HCT116 (cell line): ENCODE measurements around the gene MUC5B. TPM values are rescaled to one million over a fixed set of nuclear protein-coding genes. Genes with fewer than 3 reads are reported as not detected.

Experiments
- ATAC-seq: fragments of 200-7000 bp; cut with Tn5 transposase; 2 replicates; pipeline ENCODE4 v1.9.1; 2020; ENCODE audit warnings: mild to moderate bottlenecking, moderate library complexity
- BruUV-seq: library from RNA; stranded (reverse); fragments of 400-500 nt; replicated peaks from 2 replicates; lab custom pipeline; 2021; lab: Mats Ljungman, UMichigan
- CTCF ChIA-PET: fragments of 300-600 bp; sonication (Branson Sonifier 250); formaldehyde crosslinking; loops from one replicate; lab custom pipeline; 2021; ENCODE audit warnings: antibody characterized with exemption; lab: Charles Lee
- POLR2A ChIA-PET: fragments of 300-600, 350-600 bp; sonication (Branson Sonifier 250); formaldehyde crosslinking; loops from one replicate; lab custom pipeline; 2021; ENCODE audit warnings: antibody characterized with exemption; lab: Charles Lee
- RAD21 ChIA-PET, 2 experiments: fragments of 300-600 bp; sonication (Branson Sonifier 250); formaldehyde crosslinking; loops; one replicate each; lab custom pipeline; 2023; ENCODE audit warnings: low total read pairs in 2 of 2; ENCODE audit not compliant: uncharacterized antibody in 2 of 2, unreplicated experiment in 2 of 2, low non-redundant PET in 1 of 2; lab: Charles Lee
- DNase-seq: peaks from one replicate; pipeline ENCODE4 v3.0.0-alpha.2; 2010; ENCODE audit warnings: low read depth, low spot score
- H2AFZ ChIP-seq: fragments of 200-600 bp; shearing (Covaris generic), sonication (generic); 2 replicates; pipeline ENCODE4 v1.6.1; 2017; ENCODE audit warnings: low read depth, mixed run types, mixed read lengths, antibody characterized with exemption, low read length; ENCODE audit not compliant: poor library complexity, severe bottlenecking
- H3K27ac ChIP-seq: 2 replicates; pipeline ENCODE4 v1.5.1; 2012; ENCODE audit warnings: low read depth, low read length
- H3K27me3 ChIP-seq: fragments of 200-600 bp; sonication (generic); 2 replicates; pipeline ENCODE4 v1.6.1; 2016; ENCODE audit warnings: mixed run types, low read length, mixed read lengths; ENCODE audit not compliant: insufficient read depth
- H3K36me3 ChIP-seq, 2 experiments: fragments of 200-500 bp in 1 of 2; fragments of 200-600 bp in 1 of 2; sonication (Bioruptor generic) in 1 of 2; sonication (generic) in 1 of 2; 2 replicates each; pipeline versions ENCODE4 v1.5.1 to v1.6.1; 2014 to 2016; ENCODE audit warnings: low read length in 2 of 2, inconsistent platforms in 1 of 2, mixed read lengths in 1 of 2, mixed run types in 1 of 2; ENCODE audit not compliant: insufficient read depth in 2 of 2, control insufficient read depth in 1 of 2
- H3K4me1 ChIP-seq, 2 experiments: fragments of 200-600 bp in 1 of 2; sonication (generic) in 1 of 2; 2 replicates each; pipeline versions ENCODE4 v1.5.1 to v1.6.1; 2012 to 2017; ENCODE audit warnings: low read length in 2 of 2, inconsistent platforms in 1 of 2, mild to moderate bottlenecking in 1 of 2, mixed read lengths in 1 of 2, mixed run types in 1 of 2, moderate library complexity in 1 of 2; ENCODE audit not compliant: insufficient read depth in 2 of 2, control insufficient read depth in 1 of 2
- H3K4me2 ChIP-seq: fragments of 200-600 bp; sonication (generic); 2 replicates; pipeline ENCODE4 v1.6.1; 2017; ENCODE audit warnings: mixed run types, low read length, mixed read lengths
- H3K4me3 ChIP-seq, 2 experiments: fragments of 200-600 bp in 1 of 2; sonication (generic) in 1 of 2; replicated peaks in 1 of 2; 2 replicates each; pipeline ENCODE4 v1.5.1; 2011 to 2016; ENCODE audit warnings: low read length in 2 of 2, control low read depth in 1 of 2, low read depth in 1 of 2, mild to moderate bottlenecking in 1 of 2, mixed read lengths in 1 of 2, mixed run types in 1 of 2
- H3K79me2 ChIP-seq: fragments of 200-600 bp; sonication (generic); 2 replicates; pipeline ENCODE4 v1.6.1; 2017; ENCODE audit warnings: mild to moderate bottlenecking, mixed run types, low read length, moderate library complexity, mixed read lengths; ENCODE audit not compliant: insufficient read depth
- H3K9ac ChIP-seq: fragments of 200-600 bp; sonication (generic); 2 replicates; pipeline ENCODE4 v1.6.1; 2016; ENCODE audit warnings: low read length, mixed read lengths
- H3K9me2 ChIP-seq: fragments of 200-600 bp; sonication (generic), shearing (Covaris generic); 2 replicates; pipeline ENCODE4 v1.6.1; 2017; ENCODE audit warnings: mixed run types, mild to moderate bottlenecking, moderate library complexity; ENCODE audit not compliant: insufficient read depth
- H3K9me3 ChIP-seq, 2 experiments: fragments of 200-500 bp in 1 of 2; fragments of 200-600 bp in 1 of 2; sonication (Bioruptor generic) in 1 of 2; sonication (generic) in 1 of 2; 2 replicates each; pipeline ENCODE4 v1.6.1; 2014 to 2017; ENCODE audit warnings: low read length in 2 of 2, mixed read lengths in 2 of 2, inconsistent platforms in 1 of 2, low read depth in 1 of 2, mild to moderate bottlenecking in 1 of 2, mixed run types in 1 of 2, moderate library complexity in 1 of 2; ENCODE audit not compliant: control insufficient read depth in 1 of 2, insufficient read depth in 1 of 2
- H4K20me1 ChIP-seq: fragments of 200-600 bp; sonication (generic), shearing (Covaris generic); 2 replicates; pipeline ENCODE4 v1.6.1; 2017; ENCODE audit warnings: mixed run types, mild to moderate bottlenecking, moderate library complexity; ENCODE audit not compliant: insufficient read depth
- CBX3 ChIP-seq: IDR thresholded peaks from 2 replicates; pipeline ENCODE4 v1.6.1; 2012; ENCODE audit warnings: low read depth
- CTCF ChIP-seq, 3 experiments: fragments of 200-600 bp in 1 of 3; sonication (generic) in 1 of 3; IDR thresholded peaks in 2 of 3; conservative IDR thresholded peaks in 1 of 3; 2 replicates each; pipeline ENCODE4 v1.5.1; 2012 to 2017; ENCODE audit warnings: low read depth in 2 of 3, low read length in 2 of 3, antibody characterized with exemption in 1 of 3, borderline replicate concordance in 1 of 3, control low read depth in 1 of 3, mild to moderate bottlenecking in 1 of 3, mixed read lengths in 1 of 3, mixed run types in 1 of 3, moderate library complexity in 1 of 3; ENCODE audit not compliant: insufficient read depth in 1 of 3
- EGR1 ChIP-seq: IDR thresholded peaks from 2 replicates; pipeline ENCODE4 v1.6.1; 2012; ENCODE audit warnings: low read depth
- ELF1 ChIP-seq: IDR thresholded peaks from 2 replicates; pipeline ENCODE4 v1.6.1; 2012; ENCODE audit warnings: low read depth, borderline replicate concordance
- EZH2phosphoT487 ChIP-seq: fragments of 200-600 bp; IDR thresholded peaks from 2 replicates; pipeline ENCODE4 v1.6.1; 2018; ENCODE audit warnings: antibody characterized with exemption, borderline replicate concordance
- RAD21 ChIP-seq: IDR thresholded peaks from 2 replicates; pipeline ENCODE4 v1.6.1; 2012; ENCODE audit warnings: low read depth, mild to moderate bottlenecking
- REST ChIP-seq: IDR thresholded peaks from 2 replicates; pipeline ENCODE4 v1.6.1; 2012; ENCODE audit warnings: low read depth
- TCF7L2 ChIP-seq: IDR thresholded peaks from 2 replicates; pipeline ENCODE4 v1.7.0; 2011; ENCODE audit warnings: borderline replicate concordance, inconsistent platforms; ENCODE audit not compliant: insufficient read depth, insufficient read length; ENCODE audit errors: extremely low read depth
- ZFX ChIP-seq: fragments of 450-650 bp; IDR thresholded peaks from 2 replicates; pipeline ENCODE4 v1.6.1; 2017
- ZNF274 ChIP-seq: fragments of 200-500 bp; sonication (Bioruptor generic); IDR thresholded peaks from 2 replicates; pipeline ENCODE4 v1.6.1; 2014; ENCODE audit warnings: mild to moderate bottlenecking, low read depth, low read length, inconsistent platforms
- intact Hi-C: fragments of 100-400 bp; cut with micrococcal nuclease; formaldehyde crosslinking; loops from 2 replicates; pipeline ENCODE4 v1.10.0; 2022
- total RNA-seq: library from RNA; stranded (reverse); gene quantifications from one replicate; pipeline ENCODE4 v1.2.1, GENCODE V29; 2021; ENCODE audit not compliant: unreplicated experiment

Gene MUC5B
- total RNA-seq, 1 experiment from 2014 or later = 1.5 TPM

GRCh38 chr11:1271406-1271805, 48.5 kb downstream of the MUC5B start:
- ATAC-seq (no peak), DNase-seq (no peak)
- no peaks in the 10 kb centered on the region for H3K4me1 ChIP-seq
- ChIA-PET CTCF (no interaction called here), POLR2A (no interaction called here), RAD21 (no interaction called here)
- H3K27ac ChIP-seq = no peak overlapping the region
- no peaks in the 10 kb centered on the region for H3K79me2 ChIP-seq
- intact Hi-C loops = no loop called here
- H3K9me2 ChIP-seq = no peaks in the 10 kb centered on the region
- no peaks in the 10 kb centered on the region for H4K20me1 ChIP-seq
- H3K9me3 ChIP-seq = no peaks in the 10 kb centered on the region
- H3K4me2 ChIP-seq = no peak overlapping the region
- H3K36me3 ChIP-seq = no peaks in the 10 kb centered on the region
- no TSS peak for BruUV-seq
- H3K27me3 ChIP-seq = no peaks in the 10 kb centered on the region
- H3K4me3 ChIP-seq = no peak overlapping the region
- TF ChIP-seq ELF1 = no peak
- no peak for TF ChIP-seq EGR1
- TF ChIP-seq RAD21 = no peak
- TF ChIP-seq REST = no peak
- no peak for TF ChIP-seq CTCF (IDR thresholded peaks at IDR 0.05 in 2 of 3, conservative IDR thresholded peaks at IDR 0.05 in 1 of 3; ENCODE audit: borderline replicate concordance in 1 of 3, insufficient read depth in 1 of 3, low read depth in 2 of 3, low read length in 2 of 3)
- no peak for TF ChIP-seq ZFX
- TF ChIP-seq ZNF274 = no peak
- no peak for TF ChIP-seq CBX3
- TF ChIP-seq TCF7L2 = no peak
- no peak for TF ChIP-seq EZH2phosphoT487
- H3K9ac ChIP-seq = no peak overlapping the region
- no peak overlapping the region for H2AFZ ChIP-seq
